NCI-H1048 (cell line): ENCODE measurements around the gene TACC2.

Experiments used
- DNase-seq: peaks from one replicate; lab custom pipeline; 2025; lab: John Stamatoyannopoulos, UW

Gene TACC2

GRCh38 chr10:122170802-122171201 lies 181.8 kb downstream of the TACC2 start:
- DNase-seq, result no peak

- DNase-seq, result no peak
Measured at GRCh38 chr10:122171302-122172075, 182.5 kb downstream of the TACC2 start.

GRCh38 chr10:122172361-122173008 lies 183.5 kb downstream of the TACC2 start:
- no peak for DNase-seq

- no peak for DNase-seq
Measured at GRCh38 chr10:122173337-122173736, 184.4 kb downstream of the TACC2 start.

GRCh38 chr10:122173766-122174435 lies 184.9 kb downstream of the TACC2 start:
- no peak for DNase-seq

- no peak for DNase-seq
Measured at GRCh38 chr10:122176232-122177213, 187.6 kb downstream of the TACC2 start.

GRCh38 chr10:122178655-122179054 lies 189.7 kb downstream of the TACC2 start:
- no peak for DNase-seq

GRCh38 chr10:122181041-122181732 lies 192.2 kb downstream of the TACC2 start:
- no peak for DNase-seq

GRCh38 chr10:122181876-122182275 lies 192.9 kb downstream of the TACC2 start:
- DNase-seq, result no peak

GRCh38 chr10:122182308-122182707 lies 193.3 kb downstream of the TACC2 start:
- DNase-seq, result no peak

GRCh38 chr10:122184254-122184653 lies 195.3 kb downstream of the TACC2 start:
- no peak for DNase-seq

GRCh38 chr10:122185643-122186042 lies 196.7 kb downstream of the TACC2 start:
- DNase-seq, result no peak

GRCh38 chr10:122186816-122187810 lies 198.2 kb downstream of the TACC2 start:
- no peak for DNase-seq

- DNase-seq, result no peak
Measured at GRCh38 chr10:122188706-122189105, 199.7 kb downstream of the TACC2 start.

- DNase-seq, result no peak
Measured at GRCh38 chr10:122189185-122189584, 200.2 kb downstream of the TACC2 start.

- no peak for DNase-seq
Measured at GRCh38 chr10:122190176-122190943, 201.4 kb downstream of the TACC2 start.

- DNase-seq, result no peak
Measured at GRCh38 chr10:122191936-122192541, 203.1 kb downstream of the TACC2 start.

- no peak for DNase-seq
Measured at GRCh38 chr10:122194251-122194650, 205.3 kb downstream of the TACC2 start.

GRCh38 chr10:122196218-122196617 lies 207.3 kb downstream of the TACC2 start:
- DNase-seq, result no peak
